Endothelial cell of umbilical vein (primary cell): Measurements from ENCODE around the gene BCO2.

ENCODE experiments used
- EZH2 ChIP-seq: IDR thresholded peaks from 2 replicates; pipeline ENCODE4 v1.6.1; 2012; ENCODE audit warnings: borderline replicate concordance, low read depth, mild to moderate bottlenecking, moderate library complexity, low read length, inconsistent platforms; ENCODE audit not compliant: severe bottlenecking
- FOS ChIP-seq: IDR thresholded peaks from 2 replicates; pipeline ENCODE4 v1.6.1; 2011; ENCODE audit warnings: mild to moderate bottlenecking, low read length, moderate library complexity, borderline replicate concordance; ENCODE audit not compliant: insufficient read depth
- GATA2 ChIP-seq: IDR thresholded peaks from 2 replicates; pipeline ENCODE4 v1.7.0; 2011; ENCODE audit warnings: low read depth, mild to moderate bottlenecking, moderate library complexity, mixed read lengths, low read length; ENCODE audit not compliant: insufficient read length, insufficient read depth
- JUN ChIP-seq: IDR thresholded peaks from 2 replicates; pipeline ENCODE4 v1.6.1; 2011; ENCODE audit warnings: borderline replicate concordance, low read depth; ENCODE audit not compliant: insufficient read length, insufficient read depth
- MYC ChIP-seq: IDR thresholded peaks from one replicate; pipeline ENCODE4 v1.6.1; 2011; ENCODE audit warnings: mild to moderate bottlenecking, low read depth, low read length
- POLR2A ChIP-seq: IDR thresholded peaks from 2 replicates; pipeline ENCODE4 v1.6.1; 2012; ENCODE audit warnings: low read depth, mild to moderate bottlenecking, control low read depth, low read length
- POLR2AphosphoS5 ChIP-seq: IDR thresholded peaks from 2 replicates; pipeline ENCODE4 v1.6.1; 2012; ENCODE audit warnings: low read depth, mild to moderate bottlenecking, control low read depth, low read length, moderate library complexity; ENCODE audit not compliant: insufficient read depth
- TF ChIP-seq, protein P1 (sequence below), 2 donors: IDR thresholded peaks; 1 replicate in 1 of 2; 2 replicates in 1 of 2; pipeline ENCODE4 v1.5.1; 2011; ENCODE audit warnings: low read length in 2 of 2, mild to moderate bottlenecking in 2 of 2, moderate library complexity in 2 of 2, control low read depth in 1 of 2, inconsistent platforms in 1 of 2, low read depth in 1 of 2; ENCODE audit not compliant: insufficient read depth in 1 of 2; ENCODE audit errors: extremely low read depth in 1 of 2
- TF ChIP-seq, protein P2 (sequence below): IDR thresholded peaks from 2 replicates; pipeline ENCODE4 v1.6.1; 2011; ENCODE audit not compliant: insufficient read depth, insufficient read length

DNA sequence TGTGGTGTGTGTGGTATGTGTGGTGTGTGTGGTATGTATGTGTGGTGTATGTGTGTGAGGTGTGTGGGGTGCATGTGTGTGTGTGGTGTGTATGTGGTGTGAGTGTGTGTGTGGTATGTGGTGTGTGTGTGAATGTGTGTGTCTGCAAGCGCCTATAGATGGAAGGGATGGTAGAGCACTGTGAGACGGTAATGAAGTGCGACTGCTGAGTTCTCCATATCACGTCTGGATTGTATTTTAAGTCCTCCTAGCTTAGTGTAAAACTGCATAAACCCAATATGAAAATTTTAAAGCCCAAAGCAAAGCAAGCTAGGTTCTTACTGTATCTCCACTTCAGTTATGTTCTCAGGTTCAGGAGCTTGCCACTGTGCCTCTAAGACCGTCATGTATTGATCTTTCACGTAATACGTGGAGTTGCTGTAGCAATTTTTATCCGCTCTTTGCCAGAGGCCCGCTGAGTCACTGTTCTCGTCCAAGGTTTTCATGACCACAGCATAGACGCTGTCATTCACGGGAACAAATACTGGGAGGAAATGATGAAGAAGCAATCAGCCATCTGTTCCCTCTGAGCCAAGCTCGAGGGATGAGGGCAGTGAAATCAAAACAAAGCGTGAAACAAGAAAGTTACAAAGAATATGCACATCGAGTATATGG lies 79.9 kb downstream of the BCO2 start:
- TF ChIP-seq POLR2AphosphoS5 (peak; percentile 49), EZH2 (no peak), POLR2A (no peak), FOS (peak; percentile 85), GATA2 (no peak), JUN (peak; percentile 43), MYC (no peak)
- TF ChIP-seq, protein P1, sequence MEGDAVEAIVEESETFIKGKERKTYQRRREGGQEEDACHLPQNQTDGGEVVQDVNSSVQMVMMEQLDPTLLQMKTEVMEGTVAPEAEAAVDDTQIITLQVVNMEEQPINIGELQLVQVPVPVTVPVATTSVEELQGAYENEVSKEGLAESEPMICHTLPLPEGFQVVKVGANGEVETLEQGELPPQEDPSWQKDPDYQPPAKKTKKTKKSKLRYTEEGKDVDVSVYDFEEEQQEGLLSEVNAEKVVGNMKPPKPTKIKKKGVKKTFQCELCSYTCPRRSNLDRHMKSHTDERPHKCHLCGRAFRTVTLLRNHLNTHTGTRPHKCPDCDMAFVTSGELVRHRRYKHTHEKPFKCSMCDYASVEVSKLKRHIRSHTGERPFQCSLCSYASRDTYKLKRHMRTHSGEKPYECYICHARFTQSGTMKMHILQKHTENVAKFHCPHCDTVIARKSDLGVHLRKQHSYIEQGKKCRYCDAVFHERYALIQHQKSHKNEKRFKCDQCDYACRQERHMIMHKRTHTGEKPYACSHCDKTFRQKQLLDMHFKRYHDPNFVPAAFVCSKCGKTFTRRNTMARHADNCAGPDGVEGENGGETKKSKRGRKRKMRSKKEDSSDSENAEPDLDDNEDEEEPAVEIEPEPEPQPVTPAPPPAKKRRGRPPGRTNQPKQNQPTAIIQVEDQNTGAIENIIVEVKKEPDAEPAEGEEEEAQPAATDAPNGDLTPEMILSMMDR (IDR thresholded peaks at IDR 0.05; ENCODE audit: extremely low read depth in 1 of 2, insufficient read depth in 1 of 2, low read depth in 1 of 2, low read length in 2 of 2): no peak
- TF ChIP-seq, protein P2, sequence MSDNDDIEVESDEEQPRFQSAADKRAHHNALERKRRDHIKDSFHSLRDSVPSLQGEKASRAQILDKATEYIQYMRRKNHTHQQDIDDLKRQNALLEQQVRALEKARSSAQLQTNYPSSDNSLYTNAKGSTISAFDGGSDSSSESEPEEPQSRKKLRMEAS: no peak
